GM19239 (cell line): ENCODE data around the gene SUSD4.

Source experiments
- DNase-seq: peaks from one replicate; pipeline ENCODE4 v3.0.0; 2011; ENCODE audit warnings: low spot score; ENCODE audit not compliant: insufficient read length
- FAIRE-seq: peaks from 2 replicates; lab custom pipeline; 2011; peaks lifted over from hg19 to GRCh38; lab: Jason Lieb, UNC

Gene SUSD4

DNA sequence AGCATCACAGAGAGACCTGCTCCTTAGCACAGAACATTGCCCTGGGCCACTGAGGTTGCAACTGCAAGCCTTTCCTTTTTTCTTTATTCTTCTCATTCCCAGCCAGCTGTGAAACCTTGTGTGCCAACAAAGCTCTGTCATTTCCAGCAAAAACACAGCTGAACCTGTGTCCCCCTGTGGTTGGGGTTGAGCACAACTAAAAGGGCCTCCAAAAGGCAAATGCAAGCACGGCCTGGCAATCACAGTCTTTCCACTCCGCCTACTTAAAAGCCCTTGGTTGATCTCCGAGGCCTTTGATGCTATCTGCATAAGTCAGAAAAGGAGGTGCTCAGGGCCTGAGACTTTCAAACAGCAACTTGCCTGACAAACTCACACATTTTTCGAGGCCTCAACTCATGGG lies 32.7 kb downstream of the SUSD4 start:
- FAIRE-seq (no peak), DNase-seq (no peak)

DNA sequence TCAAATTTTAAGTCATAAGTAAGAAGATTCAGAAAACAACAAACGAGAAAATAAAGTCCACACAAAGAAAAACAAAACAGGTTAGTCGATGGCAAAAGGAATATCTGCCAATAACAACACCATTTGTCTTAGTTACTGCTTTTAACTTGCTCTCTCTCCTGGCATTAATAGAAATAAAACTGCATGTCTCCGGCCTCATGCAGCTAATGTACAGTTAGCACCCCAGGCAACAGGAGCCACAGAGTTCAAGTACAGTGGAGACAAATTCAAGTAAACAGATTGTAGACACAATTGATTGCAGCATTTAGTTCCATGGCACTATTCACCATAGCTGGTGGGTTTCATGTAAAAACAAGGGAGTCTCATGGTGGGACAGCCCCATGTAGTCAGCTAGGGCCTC lies 33.5 kb downstream of the SUSD4 start:
- DNase-seq (no peak), FAIRE-seq (no peak)

DNA sequence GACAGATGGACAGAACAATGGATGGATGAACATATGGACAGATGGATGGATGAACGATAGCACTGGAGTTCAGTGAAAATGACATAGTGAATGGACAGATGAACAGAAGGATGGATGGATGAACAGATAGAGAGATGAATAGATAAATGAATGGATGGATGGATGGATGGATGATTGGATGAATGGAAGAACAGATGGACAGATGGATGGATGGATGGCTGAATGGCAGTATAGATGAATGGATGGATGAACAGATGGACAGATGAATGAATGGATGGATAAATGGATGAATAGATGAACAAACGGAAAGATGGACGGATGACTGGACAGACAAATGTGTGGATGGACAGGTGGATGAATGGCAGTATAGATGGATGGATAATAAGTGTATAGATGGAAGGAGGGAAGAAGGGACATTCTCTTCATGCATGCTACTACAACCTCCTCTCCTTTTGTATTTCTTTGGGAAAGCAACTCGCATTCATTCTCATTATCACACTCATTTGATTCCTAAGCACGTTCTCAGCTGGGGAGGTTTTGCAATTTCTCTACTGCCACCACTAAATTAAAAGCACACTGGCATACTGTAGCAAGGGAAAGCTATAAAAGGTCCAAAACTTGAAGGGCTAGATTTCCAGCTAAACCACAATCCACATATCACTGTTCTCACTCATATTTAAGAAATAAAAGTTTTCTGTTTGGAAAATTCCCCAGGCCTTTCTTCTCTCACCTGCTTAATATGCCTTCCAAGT lies 34.1 kb downstream of the SUSD4 start:
- no peak for FAIRE-seq
- no peak for DNase-seq

DNA sequence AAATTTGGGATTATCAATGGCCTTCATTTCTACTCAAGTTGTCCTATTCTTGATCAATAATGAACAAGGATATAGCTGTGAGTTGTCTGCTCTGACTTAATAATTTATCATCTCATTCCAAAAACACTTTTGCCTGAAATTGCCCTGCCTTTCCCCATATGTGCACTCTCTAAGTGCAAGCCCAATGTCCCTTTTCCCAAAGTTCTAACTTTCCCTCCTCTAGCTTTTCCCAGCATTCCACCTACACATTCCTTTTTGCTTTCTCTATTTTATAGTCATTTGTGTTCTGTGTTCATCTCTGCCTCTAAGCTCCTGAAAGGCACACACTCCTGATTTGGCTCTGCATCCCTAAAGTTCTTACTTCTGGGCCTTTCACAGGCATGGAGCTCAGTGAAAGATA lies 34.7 kb downstream of the SUSD4 start:
- DNase-seq = no peak
- no peak for FAIRE-seq

DNA sequence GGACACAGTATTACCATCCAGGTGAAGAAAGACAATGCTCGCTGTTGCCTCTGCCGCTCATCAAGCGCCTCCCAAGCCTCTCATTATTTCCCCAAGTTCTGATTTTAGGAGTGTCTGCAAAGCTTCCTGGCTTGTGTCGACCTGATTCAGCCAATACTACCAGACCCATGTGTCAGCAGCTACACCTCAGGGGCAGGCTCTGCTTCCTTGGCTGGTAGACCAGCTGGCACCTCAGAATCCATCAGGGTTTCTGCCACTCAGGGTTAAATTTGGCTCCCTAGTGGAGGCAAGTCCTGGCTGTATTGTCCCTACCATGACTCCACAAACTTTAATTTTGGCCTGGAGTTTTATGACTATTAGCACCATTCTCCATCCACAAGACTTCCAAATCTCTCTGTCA lies 35.4 kb downstream of the SUSD4 start:
- FAIRE-seq = no peak
- DNase-seq = no peak

DNA sequence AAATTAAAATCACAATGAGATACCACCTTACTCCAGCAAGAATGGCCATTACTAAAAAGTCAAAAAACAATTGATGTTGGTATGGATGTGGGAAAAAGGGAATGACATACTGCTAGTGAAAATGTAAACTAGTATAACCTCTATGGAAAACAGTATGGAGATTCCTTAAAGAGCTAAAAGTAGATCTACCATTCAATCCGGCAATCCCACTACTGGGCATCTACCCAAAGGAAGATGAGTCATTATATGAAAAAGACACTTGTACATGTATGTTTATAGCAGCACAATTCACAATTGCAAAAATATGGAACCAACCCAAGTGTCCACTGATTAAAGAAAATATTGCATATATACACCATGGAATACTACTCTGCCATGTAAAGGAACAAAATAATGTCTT lies 37.2 kb downstream of the SUSD4 start:
- FAIRE-seq (no peak), DNase-seq (no peak)

DNA sequence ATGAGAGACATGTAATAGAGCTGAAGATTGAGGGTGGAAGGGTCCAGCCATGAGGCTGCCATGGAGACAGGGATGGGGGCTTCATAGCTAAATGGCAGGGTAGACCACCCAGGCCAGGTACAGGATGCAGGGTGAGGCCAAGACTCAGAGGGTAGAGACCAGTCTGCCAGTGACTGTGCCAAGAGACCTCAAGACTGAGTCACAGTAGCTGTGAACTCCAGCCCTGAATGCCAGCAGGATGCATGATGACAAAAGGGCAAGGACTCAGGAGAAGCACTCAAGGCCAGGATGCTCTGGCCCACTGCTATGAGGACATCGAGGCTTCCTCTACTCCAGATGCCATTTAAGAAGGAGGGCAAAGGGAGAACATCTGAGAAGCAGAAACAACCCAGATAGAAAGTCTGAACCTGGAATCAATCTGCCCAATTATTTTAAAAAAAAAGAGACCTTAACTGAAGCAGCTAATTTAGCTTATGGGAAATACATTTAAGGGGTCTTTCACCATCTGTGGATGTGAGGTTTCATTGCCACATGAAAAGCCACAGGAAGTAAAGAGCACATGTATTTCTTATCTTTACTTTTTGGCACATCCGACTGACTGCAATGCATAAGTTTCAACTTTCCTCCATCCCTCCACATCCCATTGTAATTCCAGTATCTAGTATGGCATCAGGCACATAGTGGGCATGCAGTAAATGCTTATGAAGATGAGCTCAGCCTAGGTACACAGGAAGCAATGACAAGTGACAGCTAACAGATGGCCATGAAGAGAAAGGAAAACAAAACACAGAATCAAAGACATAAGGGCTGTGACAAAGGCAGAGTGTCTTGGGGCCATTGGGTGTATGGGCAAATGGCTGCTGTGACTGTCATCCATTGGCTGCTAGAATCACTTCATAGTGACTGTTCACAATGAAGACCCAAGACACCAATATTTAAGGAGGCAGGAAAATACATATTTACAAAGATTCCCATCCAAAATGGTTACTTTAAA lies 40.2 kb downstream of the SUSD4 start:
- no peak for FAIRE-seq
- DNase-seq = no peak

DNA sequence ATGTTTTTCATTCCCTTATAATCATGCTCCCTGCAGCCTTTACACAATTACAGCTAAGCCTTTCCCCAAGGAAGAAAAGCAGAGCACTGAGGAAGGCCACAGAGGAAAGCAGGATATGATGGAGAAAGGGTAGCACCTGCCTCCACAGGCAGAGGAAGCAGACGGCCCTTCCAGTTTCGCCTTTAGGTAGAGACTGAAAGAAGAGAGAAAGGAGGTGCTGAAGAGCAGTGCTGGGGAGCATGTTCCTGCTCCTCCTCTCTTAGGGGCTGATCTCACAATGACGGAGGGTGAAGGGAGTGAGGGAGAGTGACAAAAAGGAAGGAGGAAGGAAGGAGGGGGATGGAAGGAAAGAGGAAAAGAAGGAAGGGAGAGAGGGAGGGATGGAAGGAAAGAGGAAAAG lies 41.1 kb downstream of the SUSD4 start:
- DNase-seq = no peak
- FAIRE-seq = no peak

DNA sequence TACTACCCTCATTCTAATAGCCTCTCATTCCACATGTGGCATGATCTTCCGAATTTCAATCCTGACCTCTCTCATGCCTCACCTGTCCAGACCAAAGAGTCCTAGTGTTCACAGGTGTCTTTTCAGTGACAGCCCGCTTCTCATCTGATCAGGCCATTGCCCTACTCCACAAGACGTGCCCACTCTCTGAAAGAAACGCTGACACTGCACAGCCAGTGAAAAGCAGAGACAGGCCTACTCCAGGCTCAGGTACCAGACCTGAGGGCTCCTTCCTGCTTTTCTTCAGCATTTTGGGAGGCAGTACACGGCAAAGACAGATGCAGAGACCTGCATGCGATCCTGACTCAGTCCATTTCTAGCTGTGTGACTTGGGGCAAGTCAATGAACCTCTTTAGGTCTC lies 43.0 kb downstream of the SUSD4 start:
- FAIRE-seq = no peak
- DNase-seq = no peak

DNA sequence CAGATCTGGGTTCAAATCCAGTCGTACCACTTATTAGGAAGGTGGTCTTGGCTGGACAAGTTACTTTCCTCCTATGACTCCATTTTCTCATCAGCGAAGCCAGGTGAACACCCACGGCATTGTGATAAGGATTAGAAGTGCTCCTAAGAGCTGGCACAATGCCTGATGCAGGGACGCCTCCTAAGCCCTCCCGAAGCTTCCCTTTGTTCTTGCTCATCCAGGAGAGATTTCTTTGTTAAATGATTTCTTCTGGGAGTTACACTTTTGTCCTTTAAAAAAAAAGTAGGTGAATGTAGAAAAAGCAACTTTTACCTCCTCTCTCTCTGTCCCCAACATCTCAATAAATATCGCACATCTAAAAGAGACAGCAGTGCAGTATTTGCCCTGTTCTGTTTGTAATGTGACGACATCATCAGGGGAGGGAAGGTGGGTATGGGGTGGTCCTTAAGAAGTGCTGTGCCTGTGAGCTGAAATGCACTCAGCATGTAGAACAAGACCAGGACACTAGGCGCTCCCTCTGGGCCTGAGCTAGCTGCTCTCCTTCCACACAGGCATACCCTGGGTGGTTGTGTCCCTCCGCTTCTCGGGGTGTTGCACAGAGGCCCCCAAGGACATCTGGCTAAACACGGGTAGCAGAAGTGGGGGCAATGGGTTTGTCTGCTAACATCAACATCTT lies 43.9 kb downstream of the SUSD4 start:
- no peak for DNase-seq
- FAIRE-seq = no peak

DNA sequence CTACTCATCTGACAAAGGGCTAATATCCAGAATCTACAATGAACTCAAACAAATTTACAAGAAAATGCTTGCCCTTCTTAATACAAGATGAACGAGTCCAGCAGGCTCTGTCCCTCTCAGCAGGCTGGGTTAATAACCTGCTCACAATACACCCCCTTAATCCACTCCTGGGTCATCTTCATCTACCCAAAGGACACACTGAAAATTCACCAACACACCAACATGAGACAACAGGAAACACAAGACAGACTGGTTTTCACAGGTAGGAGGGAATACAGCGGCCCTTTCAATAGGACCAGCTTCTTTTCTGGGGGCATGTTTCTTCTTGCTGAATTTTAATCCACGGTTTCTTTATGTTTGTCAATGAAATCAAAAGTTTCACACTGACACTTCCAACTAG lies 44.6 kb downstream of the SUSD4 start:
- DNase-seq (no peak), FAIRE-seq (no peak)

DNA sequence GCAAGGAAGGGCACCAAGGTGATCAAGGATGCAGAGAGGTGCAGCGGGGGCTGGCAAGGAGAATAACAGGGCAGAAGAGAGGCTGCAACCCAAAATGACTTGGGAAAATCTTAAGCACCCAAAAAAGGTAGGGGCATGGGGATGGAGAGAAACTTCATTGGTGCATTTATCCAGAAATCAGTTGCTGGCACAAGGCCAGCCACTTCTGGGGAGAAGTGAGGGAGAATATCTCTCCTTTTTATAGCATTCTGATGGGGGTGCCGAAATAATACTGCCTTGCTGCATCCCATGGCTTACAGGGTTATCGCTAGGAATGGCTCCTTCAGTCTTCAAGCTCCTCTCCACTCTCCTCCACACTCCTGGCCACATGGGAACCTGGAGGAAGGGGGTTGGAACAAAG lies 47.9 kb downstream of the SUSD4 start:
- DNase-seq = no peak
- no peak for FAIRE-seq

DNA sequence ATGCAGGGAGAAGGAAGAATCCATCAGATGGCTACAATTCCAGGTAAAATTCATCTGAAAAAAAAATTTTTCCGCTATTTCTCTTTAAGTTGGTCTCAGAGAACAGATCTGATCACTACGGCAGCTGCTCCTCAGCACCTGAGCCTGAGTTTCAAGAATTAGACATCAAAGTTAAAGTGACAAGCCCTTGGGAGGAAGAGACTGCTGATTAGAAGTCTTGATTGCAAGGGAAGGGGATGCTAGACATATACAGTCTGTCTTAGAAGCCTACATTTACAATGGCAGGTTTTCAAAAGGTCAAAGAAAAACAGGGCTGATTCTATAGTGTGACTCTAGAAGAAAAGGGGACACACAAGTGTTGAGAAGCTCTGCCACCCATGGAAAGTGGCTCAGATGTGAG lies 48.3 kb downstream of the SUSD4 start:
- FAIRE-seq (no peak), DNase-seq (no peak)

DNA sequence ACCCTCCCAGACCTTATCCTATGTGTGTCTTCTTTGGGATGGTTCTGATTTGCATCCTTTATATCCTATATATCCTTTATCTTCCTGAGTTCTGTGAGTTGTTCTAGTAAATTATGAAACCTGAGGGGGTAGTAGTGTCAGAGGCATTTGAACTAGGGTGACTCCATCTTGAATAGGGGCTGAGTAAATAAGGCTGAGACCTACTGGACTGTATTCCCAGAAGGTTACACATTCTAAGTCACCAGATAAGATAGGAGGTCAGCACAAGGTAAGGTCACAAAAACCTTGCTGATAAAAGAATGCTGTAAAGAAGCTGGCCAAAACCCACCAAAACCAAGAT lies 50.6 kb downstream of the SUSD4 start:
- FAIRE-seq (no peak), DNase-seq (no peak)

DNA sequence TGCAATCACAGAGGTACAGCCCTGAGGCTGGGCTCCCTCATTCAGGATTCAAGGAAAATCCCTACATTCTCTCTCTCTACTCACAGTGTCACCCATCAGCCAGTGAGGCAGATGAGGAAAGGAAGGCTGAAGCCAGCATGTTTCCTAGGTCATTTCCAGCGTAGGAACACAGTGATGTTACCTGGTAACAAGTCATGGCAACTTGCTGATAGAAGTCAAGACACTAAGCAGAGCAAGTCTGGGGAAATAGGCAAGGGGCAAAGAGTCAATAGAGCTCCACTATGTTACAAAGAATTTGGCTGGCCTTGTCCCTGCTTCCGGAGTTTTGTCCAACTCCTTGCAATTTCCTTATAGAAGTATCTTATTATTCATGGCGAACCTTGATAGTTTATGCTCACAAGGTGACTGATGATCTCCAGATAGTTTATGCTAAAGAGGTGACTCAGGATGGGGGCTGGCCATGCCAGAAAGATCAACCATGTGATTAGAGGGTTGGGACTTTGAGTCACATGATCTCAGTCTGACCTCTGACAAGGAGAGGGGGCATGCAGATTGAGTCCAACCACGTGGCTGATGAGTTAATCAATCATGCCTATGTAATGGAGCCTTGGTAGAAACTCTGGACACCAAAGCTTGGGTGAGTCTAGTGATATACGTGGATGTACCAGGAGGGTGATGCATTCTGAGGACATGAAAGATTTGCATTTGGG lies 51.1 kb downstream of the SUSD4 start:
- FAIRE-seq (no peak), DNase-seq (no peak)

DNA sequence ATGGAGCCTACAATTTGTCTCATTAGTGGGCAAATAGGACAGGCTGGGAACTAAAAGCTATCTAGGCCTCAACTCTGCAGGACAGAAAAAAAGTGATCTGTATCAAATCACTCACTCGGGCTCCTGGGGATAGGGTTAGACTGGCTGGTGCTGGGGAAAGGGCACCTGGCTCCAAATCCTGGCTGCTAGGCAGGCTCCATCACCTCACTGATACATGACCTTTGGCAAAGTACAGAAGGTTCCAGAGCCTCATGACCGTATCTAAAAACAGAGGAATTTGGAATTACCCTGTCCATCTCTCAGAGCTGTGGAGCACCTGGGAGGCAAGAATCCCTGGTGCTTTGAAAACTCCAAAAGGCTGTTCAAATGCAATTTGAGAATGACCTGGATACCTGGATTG lies 51.7 kb downstream of the SUSD4 start:
- DNase-seq (no peak), FAIRE-seq (no peak)

DNA sequence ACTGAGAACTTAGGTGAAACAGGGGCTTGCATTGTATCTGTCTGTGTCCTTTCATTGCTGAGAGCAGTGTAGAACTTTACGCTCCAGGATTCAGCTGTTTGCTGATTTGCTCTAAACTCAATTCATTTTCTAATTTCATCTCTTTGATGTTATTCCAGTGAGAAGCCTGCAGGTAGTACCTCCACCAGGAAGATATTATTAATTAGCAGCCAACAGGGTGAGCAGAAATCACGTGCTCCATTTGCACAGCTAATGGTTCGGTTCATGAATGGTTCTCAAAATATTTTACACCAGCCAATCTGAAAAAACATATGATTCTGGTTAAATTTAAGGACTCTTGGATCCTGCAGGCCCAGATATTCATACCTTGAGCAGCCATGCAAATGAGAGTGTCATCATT lies 52.1 kb downstream of the SUSD4 start:
- DNase-seq (no peak), FAIRE-seq (no peak)

DNA sequence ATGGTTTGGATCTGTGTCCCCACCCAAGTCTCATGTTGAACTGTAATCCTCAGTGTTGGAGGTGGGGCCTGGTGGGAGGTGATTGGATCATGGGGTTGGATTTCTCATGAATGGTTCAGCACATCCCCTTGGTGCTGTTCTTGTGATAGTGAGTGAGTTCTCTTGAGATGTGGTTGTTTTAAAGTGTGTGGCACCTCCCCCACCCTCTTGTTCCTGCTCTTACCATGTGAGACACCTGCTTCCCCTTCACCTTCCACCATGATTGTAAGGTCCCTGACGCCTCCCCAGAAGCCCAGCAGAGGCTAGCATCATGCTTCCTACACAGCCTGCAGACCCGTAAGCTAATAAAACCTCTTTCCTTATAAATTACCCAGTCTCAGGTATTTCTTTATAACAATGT lies 55.8 kb downstream of the SUSD4 start:
- DNase-seq (no peak), FAIRE-seq (no peak)

DNA sequence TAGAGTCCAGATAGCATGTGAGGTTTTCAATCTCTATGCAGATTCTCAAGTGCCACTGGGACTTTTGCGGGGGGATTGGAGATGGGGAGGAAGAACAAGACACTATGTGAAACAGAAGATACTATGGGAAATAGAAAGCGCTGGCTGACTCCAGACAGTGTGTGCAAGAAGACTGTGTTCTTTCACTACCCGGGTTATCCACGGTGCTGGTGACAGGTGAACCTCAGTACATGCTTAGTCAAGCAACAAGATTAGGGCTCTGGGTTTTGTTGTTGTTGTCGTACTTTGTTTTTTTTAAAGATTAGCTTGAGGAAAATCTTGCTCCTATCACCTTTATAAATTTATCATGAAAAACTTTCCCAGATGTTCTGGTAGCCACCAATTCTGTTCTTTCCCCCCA lies 56.4 kb downstream of the SUSD4 start:
- DNase-seq (no peak), FAIRE-seq (no peak)

DNA sequence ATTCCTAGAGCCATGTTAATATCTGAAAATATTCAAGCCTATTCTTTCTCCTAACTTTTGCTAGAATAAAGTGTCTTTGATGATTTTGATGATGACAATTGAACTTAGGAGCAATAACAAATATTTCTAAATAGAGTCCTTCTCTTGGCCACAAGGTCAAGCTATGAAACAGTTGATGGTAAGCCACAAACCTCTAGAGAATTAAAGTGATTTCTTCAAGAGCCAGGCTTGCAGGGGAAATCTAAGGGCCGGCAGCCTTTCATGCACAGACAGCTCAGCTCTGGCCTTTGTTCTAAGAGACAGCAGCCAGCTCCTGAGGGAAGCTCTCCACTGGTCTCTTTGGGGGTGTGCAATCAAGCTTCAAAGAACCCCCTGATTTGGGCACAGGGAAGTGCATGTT lies 59.0 kb downstream of the SUSD4 start:
- DNase-seq (no peak), FAIRE-seq (no peak)

DNA sequence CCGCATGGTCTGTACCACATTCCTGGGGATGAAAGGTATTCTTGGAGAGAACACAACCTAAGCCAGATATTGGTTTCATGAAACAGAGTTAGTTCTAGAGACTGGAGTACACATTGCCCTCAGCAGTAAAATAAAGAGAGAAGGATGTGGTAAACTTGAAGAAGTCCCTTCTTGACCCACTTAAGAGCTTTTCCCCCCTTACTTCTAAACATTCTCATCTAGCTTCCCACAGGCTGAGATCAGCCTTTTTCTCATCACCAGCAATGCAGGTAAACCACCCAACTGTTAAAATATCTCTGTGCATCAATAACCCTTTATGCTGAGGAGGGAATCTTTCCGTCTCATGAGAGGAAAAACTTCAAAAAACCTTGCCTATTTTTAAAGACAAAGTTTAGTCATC lies 62.6 kb downstream of the SUSD4 start:
- no peak for DNase-seq
- FAIRE-seq = no peak
